ENCODE data around the gene AFG1L. TPM values are rescaled to one million over a fixed set of nuclear protein-coding genes. Genes with fewer than 3 reads are reported as not detected.

AFG1L gene
- total and polyA plus RNA-seq, 7 donors: 2.4 to 10.4 (median 5.4) TPM

DNA sequence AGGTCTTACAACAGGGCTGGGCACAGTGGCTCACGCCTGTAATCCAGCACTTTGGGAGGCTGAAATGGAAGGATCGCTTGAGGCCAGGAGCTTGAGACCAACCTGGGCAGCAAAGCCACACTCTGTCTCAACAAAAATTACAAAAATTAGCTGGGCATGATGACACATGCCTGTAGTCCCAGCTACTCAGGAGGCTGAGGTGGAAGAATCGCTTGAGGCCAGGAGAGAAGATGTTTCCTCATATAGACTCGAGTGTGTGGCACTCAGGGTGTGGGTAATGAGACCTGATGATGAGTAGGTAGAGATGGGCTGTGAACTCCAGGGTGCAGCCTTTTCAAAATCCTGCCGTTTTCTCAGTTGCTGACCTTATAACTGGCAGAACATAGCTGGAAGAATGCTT is 140.5 kb downstream of the AFG1L start:
- DNase-seq: no peak

GRCh38 chr6:108436771-108437170 is 141.9 kb downstream of the AFG1L start:
- Histone ChIP-seq H3K4me1 (no peaks in the 10 kb centered on the region), H3K9me3 (no peaks in the 10 kb centered on the region), H3K4me3 (no peak overlapping the region), H3K36me3 (ENCODE audit: insufficient read depth in 1 of 2, low read depth in 1 of 2) (no peaks in the 10 kb centered on the region), H3K27me3 (ENCODE audit: insufficient read depth in 3 of 3, low read length in 2 of 3) (no peaks in the 10 kb centered on the region), H3K27ac (no peak overlapping the region)
- no peak for TF ChIP-seq CTCF (IDR thresholded peaks at IDR 0.05)
- ATAC-seq (no peak), DNase-seq (no peak)
- intact Hi-C loops (cut with DNase I): no loop called here
- 97 to 98% (median 97%) methylated on average over 2 of the region's 2 CpGs for WGBS, 3 donors

More for the DNA sequence above, 140.5 kb downstream of the AFG1L start:
- Histone ChIP-seq H3K9me3 (no peaks in the 10 kb centered on the region), H3K27ac (no peak overlapping the region), H3K4me3 (no peak overlapping the region), H3K4me1 (no peaks in the 10 kb centered on the region), H3K27me3 (ENCODE audit: insufficient read depth in 3 of 3, low read length in 2 of 3) (no peaks in the 10 kb centered on the region), H3K36me3 (ENCODE audit: insufficient read depth in 1 of 2, low read depth in 1 of 2) (no peaks in the 10 kb centered on the region)
- intact Hi-C loops (cut with DNase I): no loop called here
- ATAC-seq: no peak
- 87 to 95% (median 91%) methylated on average over 5 of the region's 5 CpGs for WGBS, 3 donors
- no peak for TF ChIP-seq CTCF (IDR thresholded peaks at IDR 0.05)

DNA sequence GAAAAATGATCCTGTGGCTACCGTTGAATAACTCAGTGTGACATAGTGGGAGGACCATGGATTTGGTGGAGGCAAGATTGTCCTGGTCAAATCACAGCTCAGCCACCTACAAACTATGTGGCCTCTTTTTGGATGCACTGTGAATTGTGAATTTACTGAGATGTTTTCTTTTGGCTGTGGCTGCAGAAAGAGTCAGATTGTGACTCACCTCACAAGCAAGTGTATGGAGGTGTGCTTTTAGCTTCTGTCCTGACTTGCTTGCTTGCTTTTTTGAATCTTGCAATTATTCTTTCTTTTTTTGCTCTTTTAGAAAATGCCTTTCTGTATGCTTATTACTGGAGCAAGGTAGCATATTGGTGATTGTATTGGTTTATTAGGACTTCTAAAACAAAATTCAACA is 143.0 kb downstream of the AFG1L start:
- H3K27me3 ChIP-seq (ENCODE audit: insufficient read depth in 3 of 3, low read length in 2 of 3): no peaks in the 10 kb centered on the region
- no peaks in the 10 kb centered on the region for H3K36me3 ChIP-seq (ENCODE audit: insufficient read depth in 1 of 2, low read depth in 1 of 2)
- no peak overlapping the region for H3K27ac ChIP-seq
- no peaks in the 10 kb centered on the region for H3K9me3 ChIP-seq
- 63 to 74% (median 72%) methylated on average over 1 of the region's 1 CpG for WGBS, 3 donors
- DNase-seq (no peak), ATAC-seq (no peak)
- H3K4me3 ChIP-seq: no peak overlapping the region
- H3K4me1 ChIP-seq: no peaks in the 10 kb centered on the region
- intact Hi-C loops (cut with DNase I): no loop called here
- no peak for TF ChIP-seq CTCF (IDR thresholded peaks at IDR 0.05)

DNA sequence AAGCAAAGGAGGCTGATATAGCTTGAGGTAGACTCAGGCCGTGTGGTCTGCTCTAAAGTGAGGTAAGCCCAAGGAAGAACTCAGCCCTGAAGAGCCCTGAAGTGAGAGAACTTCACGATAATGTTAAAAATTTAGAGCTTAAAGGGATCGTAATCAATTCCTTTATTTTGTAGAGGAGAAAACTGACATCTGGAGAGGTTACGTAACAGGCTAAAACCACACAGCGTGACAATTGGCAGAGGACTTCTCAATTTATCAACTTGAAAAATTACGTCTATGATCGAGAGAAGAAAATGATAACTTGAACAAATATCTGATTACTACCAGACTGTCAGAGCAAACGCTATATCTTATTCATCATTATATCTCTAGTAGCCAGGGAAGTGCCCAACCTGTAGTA is 144.1 kb downstream of the AFG1L start:
- H3K27me3 ChIP-seq (ENCODE audit: insufficient read depth in 3 of 3, low read length in 2 of 3): no peaks in the 10 kb centered on the region
- DNase-seq (no peak), ATAC-seq (no peak)
- no peaks in the 10 kb centered on the region for H3K36me3 ChIP-seq (ENCODE audit: insufficient read depth in 1 of 2, low read depth in 1 of 2)
- WGBS, 3 donors: 71 to 78% (median 71%) methylated on average over 8 of the region's 8 CpGs
- no peak for TF ChIP-seq CTCF (IDR thresholded peaks at IDR 0.05)
- no peak overlapping the region for H3K27ac ChIP-seq
- intact Hi-C loops (cut with DNase I): no loop called here
- H3K4me3 ChIP-seq: no peak overlapping the region
- H3K4me1 ChIP-seq: no peaks in the 10 kb centered on the region
- no peaks in the 10 kb centered on the region for H3K9me3 ChIP-seq

DNA sequence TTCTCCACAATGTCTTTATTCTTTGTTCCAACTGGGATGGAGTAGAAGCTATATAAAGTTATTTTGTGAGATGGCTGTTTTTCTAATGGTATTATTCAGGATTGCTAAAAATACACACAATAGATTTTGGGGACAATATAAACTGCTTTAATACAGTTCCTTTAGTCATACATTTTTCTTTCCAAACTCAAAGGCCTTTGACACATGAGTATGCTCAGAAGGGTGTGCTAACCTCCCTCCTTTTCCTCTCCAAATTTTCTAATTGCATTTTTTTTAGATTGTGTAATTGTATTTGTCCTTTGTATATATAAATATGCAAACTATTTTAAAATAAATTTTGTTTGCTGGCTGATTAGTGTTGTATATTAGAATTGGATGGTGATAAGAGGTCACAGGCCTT is 146.3 kb downstream of the AFG1L start:
- no peaks in the 10 kb centered on the region for H3K9me3 ChIP-seq
- no peaks in the 10 kb centered on the region for H3K4me1 ChIP-seq
- intact Hi-C loops (cut with DNase I): no loop called here
- ATAC-seq: no peak
- H3K27me3 ChIP-seq (ENCODE audit: insufficient read depth in 3 of 3, low read length in 2 of 3): no peaks in the 10 kb centered on the region
- no peaks in the 10 kb centered on the region for H3K36me3 ChIP-seq (ENCODE audit: insufficient read depth in 1 of 2, low read depth in 1 of 2)
- no peak for TF ChIP-seq CTCF (IDR thresholded peaks at IDR 0.05)
- no peak overlapping the region for H3K4me3 ChIP-seq
- DNase-seq: no peak
- H3K27ac ChIP-seq: no peak overlapping the region
